HG02870 (cell line): ENCODE data around the gene RASA3.

Experiments
- ATAC-seq: cut with Tn5 transposase; IDR thresholded peaks from one replicate; pipeline ENCODE4 v1.9.1; 2021; ENCODE audit warnings: mild to moderate bottlenecking, moderate library complexity; ENCODE audit not compliant: unreplicated experiment

Gene RASA3

GRCh38 chr13:114069376-114070097 lies 62.9 kb downstream of the RASA3 start:
- no peak for ATAC-seq

GRCh38 chr13:114068656-114069318 lies 63.6 kb downstream of the RASA3 start:
- ATAC-seq: no peak

GRCh38 chr13:114067886-114068651 lies 64.4 kb downstream of the RASA3 start:
- peak; percentile 19 for ATAC-seq

- peak; percentile 57 for ATAC-seq
Observed at GRCh38 chr13:114067381-114067885, 65.0 kb downstream of the RASA3 start.

- no peak for ATAC-seq
Observed at GRCh38 chr13:114066956-114067355, 65.5 kb downstream of the RASA3 start.

- peak; percentile 25 for ATAC-seq
Observed at GRCh38 chr13:114065926-114066774, 66.3 kb downstream of the RASA3 start.

GRCh38 chr13:114065141-114065925 lies 67.1 kb downstream of the RASA3 start:
- peak; percentile 32 for ATAC-seq

GRCh38 chr13:114064450-114065140 lies 67.8 kb downstream of the RASA3 start:
- no peak for ATAC-seq

- ATAC-seq: no peak
Observed at GRCh38 chr13:114063545-114064449, 68.6 kb downstream of the RASA3 start.

- ATAC-seq: no peak
Observed at GRCh38 chr13:114062754-114063153, 69.7 kb downstream of the RASA3 start.

GRCh38 chr13:114062341-114062740 lies 70.1 kb downstream of the RASA3 start:
- ATAC-seq: no peak

- no peak for ATAC-seq
Observed at GRCh38 chr13:114061744-114062143, 70.7 kb downstream of the RASA3 start.

- ATAC-seq: no peak
Observed at GRCh38 chr13:114061047-114061446, 71.4 kb downstream of the RASA3 start.

GRCh38 chr13:114059946-114060860 lies 72.2 kb downstream of the RASA3 start:
- ATAC-seq: no peak

GRCh38 chr13:114059428-114059827 lies 73.0 kb downstream of the RASA3 start:
- ATAC-seq: no peak

GRCh38 chr13:114058051-114058867 lies 74.2 kb downstream of the RASA3 start:
- no peak for ATAC-seq
